ENCODE results near the gene MBP.

- no peak for TF ChIP-seq CTCF (conservative IDR thresholded peaks at IDR 0.05; ENCODE audit: low read depth in 2 of 2)
- no peak for TF ChIP-seq POLR2AphosphoS5 (IDR thresholded peaks at IDR 0.05; ENCODE audit: low read depth)
- no peak for TF ChIP-seq EZH2 (IDR thresholded peaks at IDR 0.05; ENCODE audit: low read depth, unreplicated experiment)
- TF ChIP-seq CREB1 (CRISPR knock-in tag; IDR thresholded peaks at IDR 0.05; ENCODE audit: low read depth), result no peak
- no peak for TF ChIP-seq EZH2phosphoT487 (IDR thresholded peaks at IDR 0.05; ENCODE audit: unreplicated experiment)
- no peak for TF ChIP-seq REST (IDR thresholded peaks at IDR 0.05; ENCODE audit: unreplicated experiment)
- no peak for TF ChIP-seq ZNF462 (CRISPR knock-in tag; IDR thresholded peaks at IDR 0.05)
- no peak for TF ChIP-seq ETS1 (IDR thresholded peaks at IDR 0.05)
- no peak for TF ChIP-seq STAT1 (IDR thresholded peaks at IDR 0.05; ENCODE audit: unreplicated experiment)
- no peak for TF ChIP-seq JUNB (IDR thresholded peaks at IDR 0.05; ENCODE audit: unreplicated experiment)
Observed at GRCh38 chr18:77052297-77052982, 80.1 kb downstream of the MBP start.

Measured in GM23338 (cell line).